Subcutaneous adipose tissue (tissue), 4 donors: ENCODE measurements around the gene CPSF3. TPM values are rescaled to one million over a fixed set of nuclear protein-coding genes. Genes with fewer than 3 reads are reported as not detected.

Source experiments
- CTCF ChIP-seq: fragments of 450-650 bp; IDR thresholded peaks from one replicate; pipeline ENCODE4 v1.5.1; 2016; ENCODE audit warnings: low read depth, mild to moderate bottlenecking, control low read depth, antibody characterized with exemption, moderate library complexity
- total RNA-seq, 4 donors: library from RNA; depleted of rRNA; stranded (reverse); fragments of >200 nt; gene quantifications; one replicate each; pipeline ENCODE4 v1.1.0, GENCODE V29; 2016

CPSF3 gene
- total RNA-seq, 4 donors from 2014 or later, result 19.2 to 30.3 (median 21.2) TPM

DNA sequence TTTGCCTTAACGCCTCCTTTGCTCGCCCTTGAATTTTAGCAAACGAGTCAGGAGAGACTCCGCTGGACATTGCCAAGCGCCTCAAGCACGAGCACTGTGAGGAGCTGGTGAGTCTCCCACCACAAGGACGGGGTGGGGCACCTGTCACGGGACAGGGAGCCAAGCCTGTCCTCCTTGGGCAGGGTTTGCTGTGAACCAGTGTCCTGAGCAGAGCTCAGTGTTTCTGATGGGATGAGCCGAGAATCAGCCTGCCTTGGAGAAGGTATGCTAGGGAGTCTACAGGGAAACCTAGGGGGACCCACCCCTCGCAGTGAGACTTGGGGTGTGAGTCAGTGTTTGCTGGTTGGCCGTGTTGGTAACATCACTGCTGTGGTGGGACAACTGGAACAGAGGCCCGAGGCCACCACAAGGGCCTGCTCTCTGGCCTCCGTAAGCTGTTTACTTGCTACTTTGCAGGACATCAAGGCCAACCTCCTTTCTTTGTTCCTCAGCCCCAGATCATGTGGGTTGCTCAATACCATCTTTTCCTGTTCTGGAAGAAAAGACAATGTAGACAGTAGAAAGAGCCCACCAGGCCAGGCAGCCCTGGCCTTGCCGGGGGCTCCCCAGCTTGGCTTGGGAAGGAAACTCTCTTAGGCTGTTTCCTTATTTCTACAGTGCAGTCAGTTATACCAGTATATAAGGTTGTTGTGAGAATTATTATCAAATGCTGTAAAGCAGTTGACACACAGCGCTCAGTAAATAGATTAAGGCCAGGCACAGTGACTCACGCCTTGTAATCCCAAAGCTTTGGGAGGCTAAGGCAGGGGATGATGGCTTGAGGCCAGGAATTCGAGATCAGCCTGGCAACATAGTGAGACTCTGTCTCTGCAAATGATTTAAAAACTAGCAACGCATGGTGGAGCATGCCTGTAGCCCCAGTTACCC is 42.5 kb upstream of the CPSF3 start:
- TF ChIP-seq CTCF, result no peak

GRCh38 chr2:9382604-9383235 is 40.7 kb upstream of the CPSF3 start:
- no peak for TF ChIP-seq CTCF

GRCh38 chr2:9384521-9384920 is 38.9 kb upstream of the CPSF3 start:
- no peak for TF ChIP-seq CTCF

DNA sequence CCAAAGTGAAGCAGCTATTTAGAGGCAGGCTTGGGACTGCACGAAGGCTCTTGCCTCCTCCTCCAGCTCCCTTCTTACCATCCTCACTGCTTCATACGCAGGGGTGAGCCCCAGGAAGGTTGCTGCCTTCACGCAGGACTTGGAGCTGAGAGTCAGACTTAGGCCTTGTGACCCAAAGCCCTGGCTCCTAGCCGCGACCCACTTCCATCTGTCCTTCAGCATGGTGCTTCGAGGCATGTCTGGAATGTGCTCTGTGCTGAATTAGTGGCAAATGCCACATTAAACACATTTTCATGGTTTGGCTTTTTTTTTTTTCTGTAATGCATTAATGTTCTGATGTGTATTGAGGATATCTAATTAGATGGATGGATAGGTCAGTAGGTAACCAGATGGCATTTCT is 37.6 kb upstream of the CPSF3 start:
- no peak for TF ChIP-seq CTCF

DNA sequence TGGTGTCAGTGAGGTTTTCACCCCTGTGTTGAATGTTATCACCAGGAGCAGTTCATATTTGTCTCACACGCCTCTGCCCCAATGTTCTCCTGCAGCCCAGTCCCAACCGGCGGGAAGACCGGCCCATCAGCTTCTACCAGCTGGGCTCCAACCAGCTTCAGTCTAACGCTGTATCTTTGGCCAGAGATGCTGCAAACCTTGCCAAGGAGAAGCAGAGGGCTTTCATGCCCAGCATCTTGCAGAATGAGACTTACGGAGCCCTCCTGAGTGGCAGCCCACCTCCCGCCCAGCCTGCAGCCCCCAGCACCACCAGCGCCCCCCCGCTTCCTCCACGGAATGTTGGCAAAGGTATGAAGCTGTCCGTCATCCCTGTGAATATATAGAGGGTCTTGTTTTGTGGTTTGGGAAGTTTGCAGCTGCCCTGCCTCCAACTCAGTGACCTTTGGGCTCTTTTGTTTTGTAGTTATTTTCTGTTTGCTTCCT is 35.2 kb upstream of the CPSF3 start:
- TF ChIP-seq CTCF, result no peak

DNA sequence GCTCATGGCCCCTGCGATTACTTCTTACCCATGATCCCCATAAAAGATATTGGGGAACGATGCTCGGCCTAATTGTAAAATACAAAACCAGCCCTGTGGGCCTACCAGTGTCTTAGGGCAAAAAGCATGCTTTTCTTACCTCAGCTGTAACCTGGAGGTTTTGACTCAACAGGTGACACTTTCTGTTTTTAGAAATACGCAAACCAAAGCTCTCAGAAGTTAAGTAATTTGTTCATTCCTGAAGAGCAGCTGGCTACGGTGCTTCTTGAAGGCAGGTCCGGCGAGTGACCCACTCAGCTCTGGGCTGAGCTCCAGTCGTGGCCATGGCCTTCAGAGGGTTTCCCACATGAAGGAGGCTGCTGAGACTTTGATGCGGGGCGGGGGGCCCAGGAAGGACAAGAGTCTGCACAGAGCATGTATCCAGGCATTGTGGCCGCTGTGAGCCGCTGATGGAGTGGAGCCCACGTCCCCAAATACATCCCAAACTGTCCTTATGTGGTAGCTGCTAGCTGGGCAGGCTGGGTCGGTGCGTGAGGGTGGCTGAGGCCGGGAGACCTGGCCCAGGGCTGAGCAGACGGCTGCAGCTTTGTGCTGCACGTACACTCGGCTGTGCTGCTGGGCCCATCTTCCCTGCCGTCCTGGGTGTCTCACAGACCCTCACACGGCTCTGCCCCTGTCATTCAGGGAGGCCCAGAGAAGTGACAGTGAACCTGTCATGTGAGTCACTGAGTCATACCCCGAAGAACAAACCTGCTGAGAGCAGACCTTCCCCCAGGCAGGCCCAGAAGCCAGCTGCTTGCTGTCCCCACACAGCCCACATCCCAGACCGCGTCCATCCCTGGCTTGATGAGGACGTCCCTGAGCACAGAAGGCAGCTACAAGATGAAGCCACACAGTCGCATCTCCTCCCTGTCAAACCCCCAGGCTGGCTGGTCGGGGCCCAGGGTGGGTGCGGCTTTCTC is 34.2 kb upstream of the CPSF3 start:
- TF ChIP-seq CTCF, result no peak
